Measurements from ENCODE around the gene PSMG4. TPM values are rescaled to one million over a fixed set of nuclear protein-coding genes. Genes with fewer than 3 reads are reported as not detected.

Gene PSMG4
- total and polyA plus RNA-seq, 9 of the 15 experiments (the other 6 are each of a cell fraction or from before 2014, with no cell fraction given): 12.9 to 185 (median 52.0) TPM

DNA sequence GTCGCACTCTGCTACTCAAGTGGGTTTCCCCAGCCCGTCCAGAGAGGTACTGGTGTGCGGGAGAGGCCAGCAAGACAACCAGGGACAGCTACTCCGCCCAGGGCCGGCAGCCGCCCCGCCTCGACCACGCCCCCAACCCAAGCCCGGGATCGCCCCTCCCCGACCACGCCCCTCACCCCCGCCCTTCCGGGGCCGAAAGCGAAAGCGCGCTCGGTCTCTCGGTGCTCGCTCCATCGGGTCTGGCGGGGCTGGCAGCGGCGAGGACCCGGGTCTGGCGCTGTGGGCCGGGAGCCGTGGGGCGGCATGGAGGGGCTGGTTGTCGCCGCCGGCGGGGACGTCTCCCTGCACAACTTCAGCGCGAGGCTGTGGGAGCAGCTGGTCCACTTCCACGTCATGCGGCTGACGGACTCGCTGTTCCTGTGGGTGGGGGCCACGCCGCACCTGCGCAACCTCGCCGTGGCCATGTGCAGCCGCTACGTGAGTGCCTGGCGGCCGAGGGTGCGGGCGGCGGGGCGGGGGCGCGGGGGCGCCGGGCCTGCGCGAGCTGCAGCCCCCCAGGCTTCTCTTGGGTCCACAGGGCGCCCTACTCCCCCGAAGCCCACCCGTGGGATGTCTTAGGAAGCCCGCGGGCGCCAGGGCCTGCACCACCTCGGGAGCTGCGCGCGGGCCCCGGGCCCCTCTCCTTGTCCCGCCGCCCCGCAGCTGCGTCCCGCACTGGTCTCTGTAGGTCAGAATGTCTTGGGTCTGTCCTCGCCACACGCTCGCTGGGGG, at the start of gene PSMG4 (continued):
- TF ChIP-seq, protein P1, sequence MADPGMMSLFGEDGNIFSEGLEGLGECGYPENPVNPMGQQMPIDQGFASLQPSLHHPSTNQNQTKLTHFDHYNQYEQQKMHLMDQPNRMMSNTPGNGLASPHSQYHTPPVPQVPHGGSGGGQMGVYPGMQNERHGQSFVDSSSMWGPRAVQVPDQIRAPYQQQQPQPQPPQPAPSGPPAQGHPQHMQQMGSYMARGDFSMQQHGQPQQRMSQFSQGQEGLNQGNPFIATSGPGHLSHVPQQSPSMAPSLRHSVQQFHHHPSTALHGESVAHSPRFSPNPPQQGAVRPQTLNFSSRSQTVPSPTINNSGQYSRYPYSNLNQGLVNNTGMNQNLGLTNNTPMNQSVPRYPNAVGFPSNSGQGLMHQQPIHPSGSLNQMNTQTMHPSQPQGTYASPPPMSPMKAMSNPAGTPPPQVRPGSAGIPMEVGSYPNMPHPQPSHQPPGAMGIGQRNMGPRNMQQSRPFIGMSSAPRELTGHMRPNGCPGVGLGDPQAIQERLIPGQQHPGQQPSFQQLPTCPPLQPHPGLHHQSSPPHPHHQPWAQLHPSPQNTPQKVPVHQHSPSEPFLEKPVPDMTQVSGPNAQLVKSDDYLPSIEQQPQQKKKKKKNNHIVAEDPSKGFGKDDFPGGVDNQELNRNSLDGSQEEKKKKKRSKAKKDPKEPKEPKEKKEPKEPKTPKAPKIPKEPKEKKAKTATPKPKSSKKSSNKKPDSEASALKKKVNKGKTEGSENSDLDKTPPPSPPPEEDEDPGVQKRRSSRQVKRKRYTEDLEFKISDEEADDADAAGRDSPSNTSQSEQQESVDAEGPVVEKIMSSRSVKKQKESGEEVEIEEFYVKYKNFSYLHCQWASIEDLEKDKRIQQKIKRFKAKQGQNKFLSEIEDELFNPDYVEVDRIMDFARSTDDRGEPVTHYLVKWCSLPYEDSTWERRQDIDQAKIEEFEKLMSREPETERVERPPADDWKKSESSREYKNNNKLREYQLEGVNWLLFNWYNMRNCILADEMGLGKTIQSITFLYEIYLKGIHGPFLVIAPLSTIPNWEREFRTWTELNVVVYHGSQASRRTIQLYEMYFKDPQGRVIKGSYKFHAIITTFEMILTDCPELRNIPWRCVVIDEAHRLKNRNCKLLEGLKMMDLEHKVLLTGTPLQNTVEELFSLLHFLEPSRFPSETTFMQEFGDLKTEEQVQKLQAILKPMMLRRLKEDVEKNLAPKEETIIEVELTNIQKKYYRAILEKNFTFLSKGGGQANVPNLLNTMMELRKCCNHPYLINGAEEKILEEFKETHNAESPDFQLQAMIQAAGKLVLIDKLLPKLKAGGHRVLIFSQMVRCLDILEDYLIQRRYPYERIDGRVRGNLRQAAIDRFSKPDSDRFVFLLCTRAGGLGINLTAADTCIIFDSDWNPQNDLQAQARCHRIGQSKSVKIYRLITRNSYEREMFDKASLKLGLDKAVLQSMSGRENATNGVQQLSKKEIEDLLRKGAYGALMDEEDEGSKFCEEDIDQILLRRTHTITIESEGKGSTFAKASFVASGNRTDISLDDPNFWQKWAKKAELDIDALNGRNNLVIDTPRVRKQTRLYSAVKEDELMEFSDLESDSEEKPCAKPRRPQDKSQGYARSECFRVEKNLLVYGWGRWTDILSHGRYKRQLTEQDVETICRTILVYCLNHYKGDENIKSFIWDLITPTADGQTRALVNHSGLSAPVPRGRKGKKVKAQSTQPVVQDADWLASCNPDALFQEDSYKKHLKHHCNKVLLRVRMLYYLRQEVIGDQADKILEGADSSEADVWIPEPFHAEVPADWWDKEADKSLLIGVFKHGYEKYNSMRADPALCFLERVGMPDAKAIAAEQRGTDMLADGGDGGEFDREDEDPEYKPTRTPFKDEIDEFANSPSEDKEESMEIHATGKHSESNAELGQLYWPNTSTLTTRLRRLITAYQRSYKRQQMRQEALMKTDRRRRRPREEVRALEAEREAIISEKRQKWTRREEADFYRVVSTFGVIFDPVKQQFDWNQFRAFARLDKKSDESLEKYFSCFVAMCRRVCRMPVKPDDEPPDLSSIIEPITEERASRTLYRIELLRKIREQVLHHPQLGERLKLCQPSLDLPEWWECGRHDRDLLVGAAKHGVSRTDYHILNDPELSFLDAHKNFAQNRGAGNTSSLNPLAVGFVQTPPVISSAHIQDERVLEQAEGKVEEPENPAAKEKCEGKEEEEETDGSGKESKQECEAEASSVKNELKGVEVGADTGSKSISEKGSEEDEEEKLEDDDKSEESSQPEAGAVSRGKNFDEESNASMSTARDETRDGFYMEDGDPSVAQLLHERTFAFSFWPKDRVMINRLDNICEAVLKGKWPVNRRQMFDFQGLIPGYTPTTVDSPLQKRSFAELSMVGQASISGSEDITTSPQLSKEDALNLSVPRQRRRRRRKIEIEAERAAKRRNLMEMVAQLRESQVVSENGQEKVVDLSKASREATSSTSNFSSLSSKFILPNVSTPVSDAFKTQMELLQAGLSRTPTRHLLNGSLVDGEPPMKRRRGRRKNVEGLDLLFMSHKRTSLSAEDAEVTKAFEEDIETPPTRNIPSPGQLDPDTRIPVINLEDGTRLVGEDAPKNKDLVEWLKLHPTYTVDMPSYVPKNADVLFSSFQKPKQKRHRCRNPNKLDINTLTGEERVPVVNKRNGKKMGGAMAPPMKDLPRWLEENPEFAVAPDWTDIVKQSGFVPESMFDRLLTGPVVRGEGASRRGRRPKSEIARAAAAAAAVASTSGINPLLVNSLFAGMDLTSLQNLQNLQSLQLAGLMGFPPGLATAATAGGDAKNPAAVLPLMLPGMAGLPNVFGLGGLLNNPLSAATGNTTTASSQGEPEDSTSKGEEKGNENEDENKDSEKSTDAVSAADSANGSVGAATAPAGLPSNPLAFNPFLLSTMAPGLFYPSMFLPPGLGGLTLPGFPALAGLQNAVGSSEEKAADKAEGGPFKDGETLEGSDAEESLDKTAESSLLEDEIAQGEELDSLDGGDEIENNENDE (IDR thresholded peaks at IDR 0.05; ENCODE audit: low read depth, low read length): no peak
- TF ChIP-seq BMI1 (IDR thresholded peaks at IDR 0.05; ENCODE audit: low read length): no peak
- no peak for TF ChIP-seq BDP1 (IDR thresholded peaks at IDR 0.05; ENCODE audit: insufficient read depth, insufficient read length)
- no peak for TF ChIP-seq GABPB2 (CRISPR knock-in tag; conservative IDR thresholded peaks at IDR 0.05)
- no peak for TF ChIP-seq ARID1B (IDR thresholded peaks at IDR 0.05)
- TF ChIP-seq, protein P2, sequence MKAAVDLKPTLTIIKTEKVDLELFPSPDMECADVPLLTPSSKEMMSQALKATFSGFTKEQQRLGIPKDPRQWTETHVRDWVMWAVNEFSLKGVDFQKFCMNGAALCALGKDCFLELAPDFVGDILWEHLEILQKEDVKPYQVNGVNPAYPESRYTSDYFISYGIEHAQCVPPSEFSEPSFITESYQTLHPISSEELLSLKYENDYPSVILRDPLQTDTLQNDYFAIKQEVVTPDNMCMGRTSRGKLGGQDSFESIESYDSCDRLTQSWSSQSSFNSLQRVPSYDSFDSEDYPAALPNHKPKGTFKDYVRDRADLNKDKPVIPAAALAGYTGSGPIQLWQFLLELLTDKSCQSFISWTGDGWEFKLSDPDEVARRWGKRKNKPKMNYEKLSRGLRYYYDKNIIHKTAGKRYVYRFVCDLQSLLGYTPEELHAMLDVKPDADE (conservative IDR thresholded peaks at IDR 0.05; ENCODE audit: control insufficient read depth, low read depth, low read length): peak; percentile 94
- TF ChIP-seq ZNF133 (CRISPR knock-in tag; IDR thresholded peaks at IDR 0.05): no peak
- TF ChIP-seq SMARCB1 (IDR thresholded peaks at IDR 0.05; ENCODE audit: insufficient read length, low read depth): no peak
- TF ChIP-seq XRCC5 (IDR thresholded peaks at IDR 0.05; ENCODE audit: low read depth, low read length): 0 out of 2 replicates have a peak, but pooled peaks have one; percentile 59
- peak; percentile 46 for TF ChIP-seq ZFP36 (IDR thresholded peaks at IDR 0.05; ENCODE audit: low read depth, low read length, partially characterized antibody)
- no peak for TF ChIP-seq GTF2E2 (tag; IDR thresholded peaks at IDR 0.05)
- TF ChIP-seq NFE2L1 (tag; IDR thresholded peaks at IDR 0.05; ENCODE audit: borderline replicate concordance, low read depth): no peak
